SJSA1 (cell line): ENCODE results near the gene OXT. TPM values are rescaled to one million over a fixed set of nuclear protein-coding genes. Genes with fewer than 3 reads are reported as not detected.
"Not testable (repeated sequence)": the region's sequence is repeated elsewhere in the genome, so short reads cannot be mapped to it uniquely, and the experiment has no call there.

ENCODE experiments used
- DNase-seq, 2 experiments: peaks; one replicate each; pipeline ENCODE4 v3.0.0-alpha.2; 2015 to 2020; ENCODE audit warnings: low spot score in 2 of 2, low read depth in 1 of 2
- H3K27ac ChIP-seq: fragments of 250-450 bp; sonication (Bioruptor Pico); 2 replicates; pipeline ENCODE4 v1.5.1; 2020; ENCODE audit warnings: mild to moderate bottlenecking, moderate library complexity
- H3K27me3 ChIP-seq: fragments of 250-450 bp; sonication (Bioruptor Pico); replicated peaks from 2 replicates; pipeline ENCODE4 v1.5.1; 2020; ENCODE audit warnings: mild to moderate bottlenecking, moderate library complexity
- H3K36me3 ChIP-seq: fragments of 250-450 bp; sonication (Bioruptor Pico); 2 replicates; pipeline ENCODE4 v1.5.1; 2020; ENCODE audit warnings: mild to moderate bottlenecking
- H3K4me1 ChIP-seq: fragments of 250-450 bp; sonication (Bioruptor Pico); replicated peaks from 2 replicates; pipeline ENCODE4 v1.6.1; 2021; ENCODE audit warnings: mild to moderate bottlenecking
- H3K4me3 ChIP-seq: fragments of 250-450 bp; sonication (Bioruptor Pico); 2 replicates; pipeline ENCODE4 v1.5.1; 2020; ENCODE audit warnings: mild to moderate bottlenecking
- H3K9me3 ChIP-seq: fragments of 250-450 bp; sonication (Bioruptor Pico); replicated peaks from 2 replicates; pipeline ENCODE4 v1.5.1; 2020; ENCODE audit warnings: mild to moderate bottlenecking
- total RNA-seq: library from RNA; depleted of rRNA; stranded (reverse); fragments of >200 nt; shearing (Covaris generic); gene quantifications from 2 replicates; pipeline ENCODE4 v1.2.3, GENCODE V29; 2014; rRNA removed

Gene OXT
- not detected in 2 replicates for total RNA-seq

DNA sequence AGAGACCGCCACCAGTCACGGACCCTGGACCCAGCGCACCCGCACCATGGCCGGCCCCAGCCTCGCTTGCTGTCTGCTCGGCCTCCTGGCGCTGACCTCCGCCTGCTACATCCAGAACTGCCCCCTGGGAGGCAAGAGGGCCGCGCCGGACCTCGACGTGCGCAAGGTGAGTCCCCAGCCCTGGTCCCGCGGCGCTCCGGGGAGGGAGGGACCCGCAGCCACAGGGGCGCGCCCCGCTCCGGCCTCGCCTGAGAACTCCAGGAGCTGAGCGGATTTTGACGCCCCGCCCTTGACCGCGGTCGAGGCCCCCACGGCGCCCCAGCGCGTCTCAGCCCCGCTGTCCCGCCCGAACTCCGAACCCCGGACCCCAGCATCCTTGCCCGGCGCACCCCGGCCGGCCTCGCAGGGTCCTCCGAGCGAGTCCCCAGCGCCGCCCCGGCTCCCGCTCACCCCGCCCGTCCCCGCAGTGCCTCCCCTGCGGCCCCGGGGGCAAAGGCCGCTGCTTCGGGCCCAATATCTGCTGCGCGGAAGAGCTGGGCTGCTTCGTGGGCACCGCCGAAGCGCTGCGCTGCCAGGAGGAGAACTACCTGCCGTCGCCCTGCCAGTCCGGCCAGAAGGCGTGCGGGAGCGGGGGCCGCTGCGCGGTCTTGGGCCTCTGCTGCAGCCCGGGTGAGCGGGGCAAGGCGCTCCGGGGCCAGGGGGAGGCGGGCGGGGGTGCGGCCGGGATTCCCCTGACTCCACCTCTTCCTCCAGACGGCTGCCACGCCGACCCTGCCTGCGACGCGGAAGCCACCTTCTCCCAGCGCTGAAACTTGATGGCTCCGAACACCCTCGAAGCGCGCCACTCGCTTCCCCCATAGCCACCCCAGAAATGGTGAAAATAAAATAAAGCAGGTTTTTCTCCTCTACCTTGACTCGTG lies at the start of gene OXT:
Gene OXT (plus strand): TSS at position 11 of the 920 bp plus-strand sequence. CDS start 36 bp downstream, at position 47.
- Histone ChIP-seq H3K27ac (no peak within 1 kb of the TSS), H3K27me3 (peaks cover 13% of the 10 kb centered on the region; the same call in 1 of the 2 replicates), H3K4me3 (no peak within 1 kb of the TSS), H3K36me3 (no peaks in the 10 kb centered on the region), H3K9me3 (no peaks in the 10 kb centered on the region), H3K4me1 (no peaks in the 10 kb centered on the region; the same call in 1 of the 2 replicates)
- no peak for DNase-seq

DNA sequence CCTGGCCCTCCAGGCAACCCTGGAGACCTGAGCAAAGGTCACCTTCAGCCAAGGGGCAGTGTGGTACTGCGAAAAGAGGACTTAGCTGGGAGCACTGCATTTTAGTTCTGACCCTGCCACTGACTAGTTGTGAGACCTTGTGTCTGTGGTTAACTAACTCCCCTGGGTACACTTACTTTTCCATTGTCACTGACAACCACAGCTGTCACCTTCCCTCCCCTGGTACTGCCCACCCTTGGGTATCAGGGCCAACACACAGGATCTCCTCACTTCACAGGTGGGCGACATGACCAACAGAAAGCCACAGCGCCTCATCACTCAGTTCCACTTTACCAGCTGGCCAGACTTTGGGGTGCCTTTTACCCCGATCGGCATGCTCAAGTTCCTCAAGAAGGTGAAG lies 49.6 kb upstream of the OXT start:
- H3K4me3 ChIP-seq: no peak overlapping the region
- H3K4me1 ChIP-seq: no peaks in the 10 kb centered on the region
- peaks cover 37% of the 10 kb centered on the region for H3K36me3 ChIP-seq
- DNase-seq: no peak
- no peak overlapping the region for H3K27ac ChIP-seq
- no peaks in the 10 kb centered on the region for H3K27me3 ChIP-seq
- no peaks in the 10 kb centered on the region for H3K9me3 ChIP-seq

DNA sequence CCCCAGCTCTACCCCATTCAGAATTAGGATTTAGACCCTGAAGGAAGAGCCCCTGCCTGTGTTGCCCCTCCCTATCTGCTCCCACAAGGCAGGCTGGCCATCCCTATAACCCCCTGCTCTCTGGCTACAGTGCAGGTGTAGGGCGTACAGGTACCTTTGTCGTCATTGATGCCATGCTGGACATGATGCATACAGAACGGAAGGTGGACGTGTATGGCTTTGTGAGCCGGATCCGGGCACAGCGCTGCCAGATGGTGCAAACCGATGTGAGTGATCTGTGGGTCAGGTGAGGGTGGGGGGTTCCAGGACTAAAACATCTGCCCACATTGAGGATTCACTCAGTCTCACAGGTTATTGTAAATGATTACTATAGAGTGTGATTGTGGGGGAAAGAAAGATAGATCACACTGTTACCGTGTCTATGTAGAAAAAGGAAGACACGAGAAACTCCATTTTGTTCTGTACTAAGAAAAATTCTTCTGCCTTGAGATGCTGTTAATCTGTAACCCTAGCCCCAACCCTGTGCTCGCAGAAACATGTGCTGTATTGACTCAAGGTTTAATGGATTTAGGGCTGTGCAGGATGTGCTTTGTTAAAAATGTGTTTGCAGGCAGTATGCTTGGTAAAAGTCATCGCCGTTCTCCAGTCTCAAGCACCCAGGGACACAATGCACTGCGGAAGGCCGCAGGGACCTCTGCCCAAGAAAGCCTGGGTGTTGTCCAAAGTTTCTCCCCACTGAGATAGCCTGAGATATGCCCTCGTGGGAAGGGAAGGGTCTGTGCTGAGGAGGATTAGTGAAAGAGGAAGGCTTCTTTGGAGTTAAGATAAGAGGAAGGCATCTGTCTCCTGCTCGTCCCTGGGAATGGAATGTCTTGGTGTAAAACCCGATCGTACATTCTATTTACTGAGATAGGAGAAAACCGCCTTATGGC lies 48.6 kb upstream of the OXT start:
- peaks cover 38% of the 10 kb centered on the region for H3K36me3 ChIP-seq
- not testable (repeated sequence) for H3K4me1 ChIP-seq, H3K27me3 ChIP-seq, H3K9me3 ChIP-seq, H3K4me3 ChIP-seq, DNase-seq, H3K27ac ChIP-seq

DNA sequence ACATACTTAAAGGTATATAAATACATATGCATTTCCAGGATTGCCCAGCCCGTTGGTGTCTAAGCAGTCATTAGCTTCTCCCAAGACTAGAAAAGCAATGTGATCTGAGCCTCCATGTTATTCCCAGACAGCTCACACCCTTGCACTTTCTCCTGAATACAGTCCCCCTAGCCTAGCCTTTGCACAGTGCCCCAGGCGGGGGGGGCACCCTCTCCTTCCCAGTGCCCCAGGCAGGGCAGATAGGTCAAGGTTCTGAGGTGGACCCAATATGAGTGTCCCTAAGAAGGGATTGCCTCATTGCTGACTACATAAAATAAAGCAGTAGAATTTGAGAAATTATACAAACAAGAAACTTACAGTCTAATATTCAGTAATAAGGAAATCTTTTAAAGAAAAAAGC lies 43.4 kb upstream of the OXT start:
- Histone ChIP-seq H3K9me3 (no peaks in the 10 kb centered on the region), H3K4me1 (no peaks in the 10 kb centered on the region), H3K27me3 (no peaks in the 10 kb centered on the region), H3K4me3 (no peak overlapping the region), H3K36me3 (peaks cover 58% of the 10 kb centered on the region), H3K27ac (no peak overlapping the region)
- DNase-seq: no peak

DNA sequence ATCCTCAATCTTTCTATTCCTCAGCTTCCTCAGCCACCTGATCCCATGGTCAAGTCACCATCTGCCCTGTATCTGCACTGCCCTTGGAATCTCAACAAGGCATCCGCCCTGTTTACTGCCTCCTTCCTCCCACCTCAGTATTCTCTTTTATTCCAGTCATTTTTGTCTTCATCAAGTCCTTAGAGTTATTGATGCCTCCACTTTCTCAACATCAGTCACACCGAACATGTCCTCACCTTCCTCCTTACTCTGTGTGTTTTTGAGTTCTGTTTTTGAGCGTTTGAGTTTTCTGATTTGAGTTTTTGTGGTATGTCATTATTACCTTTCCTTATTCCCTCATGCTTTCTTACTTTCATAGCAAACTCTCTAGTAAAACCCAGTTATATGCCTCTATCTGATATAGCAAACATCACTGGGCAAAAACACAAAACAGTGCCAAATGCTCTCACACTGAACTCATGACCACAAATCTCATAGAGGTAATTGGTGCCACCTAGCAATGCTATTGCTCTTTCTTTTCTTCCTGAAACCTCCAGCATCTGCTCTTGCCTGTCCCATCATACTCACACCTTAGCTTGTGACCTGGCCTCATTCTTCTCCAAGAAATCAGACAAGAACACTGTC lies 39.8 kb upstream of the OXT start:
- DNase-seq: no peak
- Histone ChIP-seq H3K4me1 (no peaks in the 10 kb centered on the region), H3K9me3 (no peaks in the 10 kb centered on the region), H3K36me3 (peaks cover 55% of the 10 kb centered on the region), H3K27me3 (no peaks in the 10 kb centered on the region), H3K27ac (no peak overlapping the region), H3K4me3 (no peak overlapping the region)

DNA sequence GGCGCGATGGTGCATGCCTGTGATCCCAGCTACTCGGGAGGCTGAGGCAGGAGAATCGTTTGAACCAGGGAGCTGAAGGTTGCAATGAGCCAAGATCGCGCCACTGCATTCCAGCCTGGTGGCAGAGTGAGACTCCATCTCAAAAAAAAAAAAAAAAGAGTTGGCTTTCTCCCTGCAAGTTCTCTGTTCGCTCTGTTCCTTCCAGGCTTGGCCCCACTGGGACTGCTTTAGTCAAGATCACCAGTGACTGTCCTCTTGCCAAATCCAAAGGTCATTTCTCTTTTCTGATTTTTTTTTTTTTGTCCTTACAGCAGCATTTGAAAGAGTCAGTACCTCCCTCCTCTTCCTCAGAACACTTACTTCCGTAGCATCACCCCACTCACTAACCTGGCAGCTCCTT lies 38.8 kb upstream of the OXT start:
- H3K36me3 ChIP-seq: peaks cover 57% of the 10 kb centered on the region
- H3K27ac ChIP-seq: no peak overlapping the region
- H3K27me3 ChIP-seq: no peaks in the 10 kb centered on the region
- no peaks in the 10 kb centered on the region for H3K9me3 ChIP-seq
- no peak overlapping the region for H3K4me3 ChIP-seq
- H3K4me1 ChIP-seq: no peaks in the 10 kb centered on the region
- no peak for DNase-seq

GRCh38 chr20:3037654-3038053 lies 33.8 kb upstream of the OXT start:
- no peak overlapping the region for H3K27ac ChIP-seq
- no peak overlapping the region for H3K4me3 ChIP-seq
- H3K4me1 ChIP-seq: no peaks in the 10 kb centered on the region
- H3K9me3 ChIP-seq: no peaks in the 10 kb centered on the region
- DNase-seq: no peak
- no peaks in the 10 kb centered on the region for H3K27me3 ChIP-seq
- peaks cover 60% of the 10 kb centered on the region for H3K36me3 ChIP-seq

- Histone ChIP-seq H3K9me3 (no peaks in the 10 kb centered on the region), H3K36me3 (peaks cover 56% of the 10 kb centered on the region), H3K27ac (no peak overlapping the region), H3K4me3 (no peak overlapping the region), H3K4me1 (no peaks in the 10 kb centered on the region), H3K27me3 (no peaks in the 10 kb centered on the region)
- DNase-seq: no peak
These were observed 33.0 kb upstream of the OXT start for GRCh38 chr20:3038454-3038853.

- no peak for DNase-seq
- Histone ChIP-seq H3K4me1 (no peaks in the 10 kb centered on the region), H3K27me3 (no peaks in the 10 kb centered on the region), H3K36me3 (peaks cover 56% of the 10 kb centered on the region), H3K27ac (no peak overlapping the region), H3K9me3 (no peaks in the 10 kb centered on the region), H3K4me3 (no peak overlapping the region)
These were observed 32.0 kb upstream of the OXT start for GRCh38 chr20:3039426-3039825.

GRCh38 chr20:3040086-3040485 lies 31.3 kb upstream of the OXT start:
- no peak overlapping the region for H3K4me3 ChIP-seq
- no peak overlapping the region for H3K27ac ChIP-seq
- H3K27me3 ChIP-seq: no peaks in the 10 kb centered on the region
- no peak for DNase-seq
- peaks cover 51% of the 10 kb centered on the region for H3K36me3 ChIP-seq
- peaks cover 3% of the 10 kb centered on the region for H3K4me1 ChIP-seq
- no peaks in the 10 kb centered on the region for H3K9me3 ChIP-seq

- H3K36me3 ChIP-seq: peaks cover 43% of the 10 kb centered on the region
- H3K27me3 ChIP-seq: no peaks in the 10 kb centered on the region
- no peak overlapping the region for H3K4me3 ChIP-seq
- H3K9me3 ChIP-seq: no peaks in the 10 kb centered on the region
- no peak for DNase-seq
- peaks cover 10% of the 10 kb centered on the region for H3K4me1 ChIP-seq
- no peak overlapping the region for H3K27ac ChIP-seq
These were observed 29.5 kb upstream of the OXT start for GRCh38 chr20:3041854-3042409.

DNA sequence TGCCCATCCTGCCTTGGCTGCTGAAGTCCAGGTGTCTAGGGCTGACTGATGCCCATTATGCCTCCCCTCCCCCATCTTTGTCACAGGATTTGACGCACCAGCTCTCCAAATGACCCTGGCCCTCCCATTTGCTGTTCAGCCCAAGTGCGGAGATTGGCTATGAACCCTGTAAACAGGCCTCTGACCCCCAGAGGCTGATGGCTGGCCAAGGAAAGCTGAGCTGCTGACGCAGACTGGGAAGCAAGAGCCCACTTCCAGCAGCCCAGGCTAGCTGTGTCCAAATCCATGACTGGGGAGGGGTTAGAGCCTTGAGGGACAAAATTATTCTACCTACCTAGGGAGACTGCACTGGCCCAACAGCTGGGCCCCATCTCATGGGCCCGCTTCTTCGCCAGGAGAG lies 28.8 kb upstream of the OXT start:
- Histone ChIP-seq H3K9me3 (no peaks in the 10 kb centered on the region), H3K4me1 (peaks cover 12% of the 10 kb centered on the region), H3K36me3 (peaks cover 39% of the 10 kb centered on the region), H3K27ac (no peak overlapping the region), H3K4me3 (no peak overlapping the region), H3K27me3 (no peaks in the 10 kb centered on the region)
- no peak for DNase-seq

DNA sequence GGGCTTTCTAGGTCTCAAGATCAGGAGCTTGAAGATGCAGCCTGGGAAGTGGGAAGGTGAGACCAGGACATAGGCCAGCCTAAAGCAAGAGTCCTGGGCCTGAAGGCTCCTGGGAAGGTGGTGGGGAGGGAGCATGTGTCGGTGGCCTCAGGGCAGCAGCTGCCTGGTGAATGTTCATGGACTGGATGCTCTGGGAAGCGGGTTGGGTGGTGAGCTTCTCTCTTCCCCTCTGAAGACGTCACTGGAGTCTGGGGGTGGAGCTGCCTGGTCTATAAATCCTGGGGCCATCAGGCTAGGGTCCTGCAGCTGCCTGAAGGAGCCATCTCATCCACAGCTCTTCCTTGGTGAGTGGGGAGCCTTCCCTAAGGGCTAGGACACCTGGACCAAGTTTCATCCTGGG lies 28.1 kb upstream of the OXT start, which contains the start of gene GNRH2:
Gene GNRH2 (plus strand): TSS at position 301 of the 400 bp plus-strand sequence. CDS start 793 bp downstream, outside the sequence.
- no peaks in the 10 kb centered on the region for H3K9me3 ChIP-seq
- peaks cover 12% of the 10 kb centered on the region for H3K4me1 ChIP-seq
- DNase-seq: no peak
- H3K27me3 ChIP-seq: no peaks in the 10 kb centered on the region
- H3K27ac ChIP-seq: no peak within 1 kb of the TSS
- H3K36me3 ChIP-seq: peaks cover 41% of the 10 kb centered on the region
- H3K4me3 ChIP-seq: no peak within 1 kb of the TSS
